Measurements from ENCODE around the gene WDR5.

Gene WDR5

DNA sequence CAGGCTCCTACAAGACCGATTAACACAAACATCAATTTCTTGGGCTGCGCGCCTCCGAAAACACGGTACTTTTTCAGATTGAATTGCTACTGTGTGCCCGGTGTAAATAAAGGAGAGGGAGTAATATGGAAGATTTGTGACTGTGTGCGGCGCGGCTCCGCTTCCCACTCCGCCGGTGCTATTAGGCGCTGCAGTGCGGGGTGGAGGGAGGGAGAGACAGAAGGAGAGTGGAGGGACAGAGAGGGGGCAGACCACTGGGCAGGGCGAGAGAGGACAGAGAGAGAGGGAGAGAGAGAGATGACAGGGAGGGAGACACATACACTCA, 53.2 kb downstream of the WDR5 start:
- DNase-seq (ENCODE audit: low read depth): no peak
- no peak for TF ChIP-seq CTCF (IDR thresholded peaks at IDR 0.05; ENCODE audit: low read length, missing control alignments)
- H3K4me3 ChIP-seq (replicated peaks; ENCODE audit: low read depth, low read length): no peak overlapping the region

- no peak for TF ChIP-seq CTCF (IDR thresholded peaks at IDR 0.05; ENCODE audit: low read length, missing control alignments)
- no peak overlapping the region for H3K4me3 ChIP-seq (replicated peaks; ENCODE audit: low read depth, low read length)
- no peak for DNase-seq (ENCODE audit: low read depth)
These were observed 53.8 kb downstream of the WDR5 start for GRCh38 chr9:134189470-134190231.

GRCh38 chr9:134190232-134191121, 54.6 kb downstream of the WDR5 start:
- no peak for DNase-seq (ENCODE audit: low read depth)
- no peak for TF ChIP-seq CTCF (IDR thresholded peaks at IDR 0.05; ENCODE audit: low read length, missing control alignments)
- no peak overlapping the region for H3K4me3 ChIP-seq (replicated peaks; ENCODE audit: low read depth, low read length)

GRCh38 chr9:134191455-134192209, 55.8 kb downstream of the WDR5 start:
- DNase-seq (ENCODE audit: low read depth): no peak
- no peak for TF ChIP-seq CTCF (IDR thresholded peaks at IDR 0.05; ENCODE audit: low read length, missing control alignments)
- H3K4me3 ChIP-seq (replicated peaks; ENCODE audit: low read depth, low read length): no peak overlapping the region

- H3K4me3 ChIP-seq (replicated peaks; ENCODE audit: low read depth, low read length): no peak overlapping the region
- no peak for DNase-seq (ENCODE audit: low read depth)
- TF ChIP-seq CTCF (IDR thresholded peaks at IDR 0.05; ENCODE audit: low read length, missing control alignments): no peak
These were observed 56.5 kb downstream of the WDR5 start for GRCh38 chr9:134192311-134192950.

DNA sequence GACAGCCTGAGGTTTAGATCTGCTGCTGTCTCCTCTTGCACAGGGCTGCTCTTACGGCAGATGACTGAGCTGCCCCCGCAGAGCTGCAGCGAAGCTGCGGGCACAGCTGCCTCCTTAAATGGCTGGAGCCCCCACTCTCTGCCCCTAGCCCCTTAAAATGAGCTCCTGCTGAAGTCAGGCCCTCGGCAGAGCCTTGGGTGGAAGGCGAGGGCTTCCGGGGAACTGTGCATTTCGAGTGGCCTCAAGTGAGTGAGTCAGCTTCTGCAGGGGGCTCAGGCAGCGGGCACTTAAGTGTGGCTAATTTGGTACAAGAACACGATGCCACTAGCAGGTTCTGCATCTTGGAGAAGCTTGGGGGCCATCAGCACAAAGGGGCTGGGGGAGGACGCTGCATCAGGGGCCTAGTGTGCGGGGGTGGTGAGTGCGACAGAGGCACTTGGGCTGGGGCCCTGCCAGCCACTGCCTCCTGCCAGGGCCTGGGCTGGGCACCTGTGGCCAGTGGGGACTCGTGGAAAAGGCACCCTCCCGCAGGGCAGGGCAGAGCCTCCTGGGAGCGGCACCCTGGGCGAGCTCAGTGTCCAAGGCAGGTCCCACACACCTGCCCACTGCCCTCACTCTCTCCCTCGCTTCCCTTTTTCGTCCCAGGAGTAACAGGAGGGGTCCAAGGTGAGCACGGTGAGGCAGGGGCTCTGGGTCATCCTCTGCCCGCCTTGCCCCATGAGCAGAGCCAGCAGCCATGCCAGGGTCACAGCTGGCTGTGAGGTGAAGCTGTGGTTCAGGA, 57.3 kb downstream of the WDR5 start:
- TF ChIP-seq CTCF (IDR thresholded peaks at IDR 0.05; ENCODE audit: low read length, missing control alignments): no peak
- H3K4me3 ChIP-seq (replicated peaks; ENCODE audit: low read depth, low read length): no peak overlapping the region
- no peak for DNase-seq (ENCODE audit: low read depth)
